GM19035 (cell line): ENCODE data around the gene FAM3B.

Experiments
- ATAC-seq: cut with Tn5 transposase; IDR thresholded peaks from one replicate; pipeline ENCODE4 v1.9.1; 2021; ENCODE audit not compliant: unreplicated experiment

FAM3B gene

DNA sequence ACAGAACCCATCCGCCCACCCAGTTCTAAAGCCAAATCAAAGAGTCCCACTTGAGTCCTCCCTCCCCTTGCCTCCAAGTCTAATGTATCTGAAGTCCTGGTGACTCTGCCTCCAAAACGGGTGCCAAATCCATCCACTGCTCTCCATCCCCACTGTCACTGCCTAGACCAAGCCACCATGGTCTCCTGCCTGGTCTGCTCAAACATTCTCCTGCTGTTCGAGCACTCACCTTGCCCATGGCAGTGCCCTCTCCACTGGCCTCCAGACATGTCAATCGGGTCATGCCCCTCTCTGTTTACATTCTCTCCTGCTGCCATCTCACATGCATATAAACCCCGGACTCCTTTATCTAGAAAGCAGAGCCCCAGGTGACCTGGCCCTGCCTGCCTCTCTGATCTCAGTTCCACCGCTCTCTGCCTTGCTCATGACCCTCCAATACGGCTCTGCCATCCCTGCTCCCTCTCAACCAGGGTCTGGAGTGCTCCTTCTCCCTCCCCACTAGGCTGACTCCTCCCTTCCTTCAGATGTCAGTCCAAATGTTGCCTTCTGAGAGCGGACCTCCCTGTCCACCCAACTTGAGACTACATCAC, 77.4 kb downstream of the FAM3B start:
- ATAC-seq = no peak

DNA sequence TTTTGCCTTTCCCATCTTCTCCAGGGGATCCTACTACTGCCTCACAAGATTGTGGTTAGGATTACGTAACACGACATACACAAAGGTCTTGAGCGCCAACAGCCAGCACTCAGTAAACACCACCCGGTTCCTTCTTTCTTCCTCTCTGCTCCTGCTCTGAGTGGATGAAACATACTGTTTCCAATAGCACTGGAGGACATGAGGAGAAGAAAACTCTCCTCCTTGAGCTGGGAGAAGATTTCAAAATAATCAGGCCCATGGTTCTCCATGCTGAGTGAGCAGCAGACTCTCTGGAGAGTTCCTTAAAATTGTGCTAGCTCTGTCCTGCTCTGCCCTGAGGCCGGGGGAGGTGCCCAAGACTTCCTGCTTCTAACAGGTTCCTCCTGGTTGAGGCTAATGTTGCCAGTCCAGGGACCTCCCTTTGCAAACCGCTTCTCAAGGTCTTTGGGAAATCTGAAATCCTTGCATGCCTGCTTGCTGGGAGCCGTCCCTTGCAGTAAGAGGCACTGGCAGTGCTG, 80.0 kb downstream of the FAM3B start:
- ATAC-seq = no peak

DNA sequence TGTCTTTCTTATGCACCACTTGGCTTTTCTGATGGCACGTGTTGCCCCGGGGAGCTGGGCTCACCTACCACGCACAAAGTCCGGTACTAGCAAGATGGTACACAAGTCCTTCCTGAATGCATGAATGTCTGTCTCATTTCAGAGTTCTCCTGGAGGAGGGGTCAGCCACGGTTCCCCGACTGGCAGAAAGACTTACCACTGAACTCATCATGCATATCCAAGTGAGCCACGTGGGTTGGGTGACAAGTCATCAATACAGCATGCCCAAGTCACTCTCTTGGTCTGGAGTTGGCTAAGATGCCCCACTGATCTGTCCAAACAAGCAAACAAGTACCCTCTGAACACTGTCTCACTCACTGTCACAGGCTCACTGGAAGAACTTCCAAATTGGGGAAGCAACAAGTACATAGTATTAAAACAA, 80.9 kb downstream of the FAM3B start:
- no peak for ATAC-seq

DNA sequence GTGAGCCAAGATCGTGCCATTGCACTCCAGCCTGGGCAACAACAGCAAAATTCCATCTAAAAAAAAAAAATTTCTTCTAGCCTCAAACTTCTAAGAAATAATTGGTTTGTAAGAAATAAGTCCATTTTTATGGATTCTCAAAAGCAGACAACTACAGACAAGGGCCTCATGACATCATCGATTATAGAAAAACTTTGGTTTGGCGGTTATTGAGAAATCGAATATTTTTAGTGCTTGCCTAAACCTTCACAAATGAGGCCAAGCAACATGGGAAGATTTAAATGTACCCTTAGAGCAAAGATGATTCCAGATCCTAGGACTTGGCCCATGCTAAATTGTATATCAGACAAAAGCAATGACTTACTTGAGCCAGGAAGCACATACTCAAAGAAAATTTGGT, 81.7 kb downstream of the FAM3B start:
- ATAC-seq = no peak

DNA sequence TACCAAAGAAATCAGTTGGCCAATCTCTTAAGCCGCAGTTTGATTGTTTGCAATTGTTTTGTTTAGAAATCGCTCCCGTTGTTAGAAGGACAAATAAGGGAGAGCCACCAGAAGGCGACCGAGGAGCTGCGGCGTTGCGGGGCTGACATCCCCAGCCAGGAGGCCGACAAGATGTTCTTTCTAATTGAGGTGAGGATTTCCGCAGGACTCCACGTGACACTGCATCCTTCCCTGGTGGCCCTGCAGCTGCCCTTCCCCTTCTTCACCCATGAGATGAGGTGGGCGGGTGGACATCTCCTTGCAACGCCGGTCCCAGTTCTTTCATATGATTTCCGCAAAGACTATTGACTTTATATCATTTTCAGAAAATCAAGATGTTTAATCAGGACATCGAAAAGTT, 82.2 kb downstream of the FAM3B start:
- ATAC-seq = no peak

DNA sequence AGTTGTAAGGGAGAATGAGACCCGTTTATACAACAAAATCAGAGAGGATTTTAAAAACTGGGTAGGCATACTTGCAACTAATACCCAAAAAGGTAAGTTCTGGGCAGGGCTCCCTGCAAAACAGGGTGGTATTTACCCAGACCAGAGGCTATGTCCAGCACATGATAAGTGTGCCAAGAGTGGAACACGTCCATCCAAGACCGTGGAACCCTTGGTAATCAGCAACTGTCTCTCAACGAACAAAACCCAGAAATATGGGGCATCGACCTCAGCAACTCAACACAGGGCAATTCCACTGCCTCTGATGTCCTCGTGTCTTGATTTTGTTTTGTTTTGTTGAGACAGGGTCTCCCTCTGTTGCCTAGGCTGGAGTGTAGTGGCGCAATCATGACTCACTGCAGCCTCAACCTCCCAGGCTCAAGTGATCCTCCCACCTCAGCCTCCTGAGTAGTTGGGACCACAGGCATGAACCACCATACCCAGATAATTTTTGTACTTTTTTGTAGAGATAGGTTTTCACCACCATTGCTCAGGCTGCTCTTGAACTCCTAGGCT, 82.7 kb downstream of the FAM3B start:
- ATAC-seq = no peak

DNA sequence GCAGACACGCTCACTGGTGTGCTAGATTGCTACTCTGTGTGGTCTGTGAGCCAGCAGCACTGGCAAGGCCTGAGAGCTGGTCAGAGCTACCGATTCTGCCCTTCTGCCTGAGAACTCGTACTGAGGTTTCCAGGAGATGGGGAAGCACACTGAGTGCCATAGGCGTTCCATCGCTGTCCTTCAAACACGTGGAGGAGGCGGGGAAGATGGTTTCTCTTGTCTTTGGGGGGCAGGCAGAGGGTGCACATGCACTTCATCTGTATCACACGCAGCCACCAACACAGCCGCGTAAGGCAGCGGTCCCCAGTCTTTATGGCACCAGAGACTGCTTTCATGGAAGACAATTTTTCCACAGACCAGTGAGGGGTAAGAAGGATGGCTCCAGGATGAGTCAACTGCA, 85.6 kb downstream of the FAM3B start:
- no peak for ATAC-seq

DNA sequence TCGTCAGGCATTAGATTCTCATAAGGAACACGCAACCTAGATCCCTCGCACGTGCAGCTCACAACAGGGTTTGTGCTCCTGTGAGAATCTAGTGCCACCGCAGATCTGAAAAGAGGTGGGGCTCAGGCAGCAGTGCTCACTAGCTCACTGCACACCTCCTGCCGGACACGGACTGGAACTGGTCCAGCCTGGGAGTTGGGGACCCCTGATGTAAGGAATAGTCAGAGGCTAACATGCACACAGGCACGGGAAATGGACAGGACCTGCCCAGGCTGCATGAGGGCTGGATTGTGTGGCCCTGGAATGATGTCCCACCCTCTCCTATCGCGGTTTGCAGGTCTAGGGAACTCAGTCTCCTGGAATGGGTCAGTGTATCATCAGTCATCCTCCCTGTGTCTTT, 86.2 kb downstream of the FAM3B start:
- ATAC-seq = no peak

DNA sequence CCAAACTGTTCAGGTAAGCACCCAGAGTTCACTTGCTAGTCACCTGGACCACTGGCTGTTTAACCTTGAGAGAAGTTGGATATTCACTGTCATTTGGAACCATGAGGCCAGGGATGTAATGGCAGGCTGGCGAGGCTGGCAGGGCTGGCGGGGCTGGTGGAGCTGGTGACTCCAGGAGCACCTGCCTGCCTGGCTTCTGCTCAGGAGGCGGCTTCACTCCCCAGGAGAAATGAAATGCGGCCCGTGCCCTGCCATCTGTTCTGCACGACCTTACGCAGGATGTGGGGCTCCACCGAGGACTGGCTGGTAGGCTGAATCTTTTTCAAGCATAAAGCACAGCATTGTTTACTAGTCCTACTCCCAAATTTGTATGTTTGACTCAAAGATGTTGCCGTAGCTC, 86.7 kb downstream of the FAM3B start:
- ATAC-seq = no peak

DNA sequence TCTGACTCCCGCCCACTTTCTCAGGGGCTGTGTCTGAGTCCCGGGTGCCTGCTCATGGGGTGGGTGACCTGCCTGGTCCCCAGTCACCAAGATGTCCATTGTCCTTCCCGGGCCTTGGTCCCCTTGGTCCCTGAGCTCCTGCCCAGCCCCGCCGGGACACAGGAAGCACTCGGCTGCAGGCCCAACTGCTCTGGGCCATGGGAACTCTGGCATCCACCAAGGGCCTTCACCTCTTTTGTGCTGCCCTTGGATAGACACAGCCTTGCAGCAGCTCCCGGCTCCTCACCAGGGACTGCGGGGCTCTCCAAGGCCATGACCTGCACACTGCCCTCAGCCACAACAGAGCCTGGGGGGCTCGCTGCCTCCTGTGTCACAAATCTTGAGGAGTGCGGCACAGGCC, 87.4 kb downstream of the FAM3B start:
- no peak for ATAC-seq

DNA sequence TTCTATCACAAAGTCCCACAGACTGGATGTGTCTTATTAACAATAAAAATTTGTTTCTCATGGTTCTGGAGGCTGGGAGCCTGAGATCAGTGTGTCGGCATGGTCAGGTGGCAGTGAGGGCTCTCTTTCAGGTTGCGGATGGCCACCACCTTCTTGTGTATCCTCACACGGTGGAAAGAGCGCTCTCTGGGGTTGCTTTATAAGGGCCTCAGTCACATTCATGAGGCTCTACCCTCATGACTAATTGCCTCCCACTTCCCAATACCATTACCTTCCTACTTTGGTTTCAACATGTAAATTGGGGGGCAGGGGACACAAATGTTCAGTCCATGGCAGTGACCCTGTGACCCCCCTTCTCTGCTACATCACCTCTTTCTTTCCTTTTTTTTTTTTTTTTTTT, 88.7 kb downstream of the FAM3B start:
- ATAC-seq = no peak

DNA sequence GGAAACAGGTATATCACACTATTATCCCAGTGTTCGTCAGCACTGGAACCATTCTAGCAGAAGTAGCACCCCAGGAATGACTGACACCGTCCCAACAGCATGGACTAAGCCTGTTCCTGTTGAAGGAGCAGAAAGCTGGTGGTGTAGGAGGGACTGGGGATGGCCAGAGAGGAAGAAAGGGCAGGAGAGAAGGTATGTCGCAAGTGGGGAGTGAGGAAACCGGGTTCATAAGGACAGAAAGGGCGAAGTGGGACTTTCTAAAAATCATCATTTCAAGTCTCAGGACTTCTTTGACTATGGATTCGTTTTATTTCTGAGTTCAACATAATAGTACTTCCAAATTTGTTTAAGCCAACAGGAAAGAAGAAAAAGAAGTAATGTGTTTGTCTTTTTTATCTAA, 89.7 kb downstream of the FAM3B start:
- ATAC-seq = no peak
